ENCODE measurements around the gene SLC35F1.

The SLC35F1 gene

DNA sequence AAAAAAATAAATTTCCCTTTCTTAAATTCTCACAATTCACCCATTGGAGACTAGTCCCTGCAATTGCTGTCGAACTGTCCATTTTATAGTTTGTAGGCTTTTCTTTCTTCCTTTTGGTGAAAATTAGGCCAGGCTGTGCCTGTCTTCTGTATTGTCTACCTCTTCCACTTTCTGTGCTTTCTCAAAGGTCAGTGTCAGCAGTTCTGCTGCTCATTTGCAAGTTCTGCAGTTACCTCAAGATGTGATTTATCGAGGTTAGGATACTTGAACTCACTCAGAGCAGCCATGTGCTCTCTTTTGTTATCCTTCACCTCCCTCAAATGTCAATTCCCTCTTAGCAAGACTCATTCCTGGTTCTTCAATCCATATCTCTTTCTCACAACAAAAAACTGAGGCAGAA is 179.1 kb downstream of the SLC35F1 start:
- no peak for TF ChIP-seq EZH2phosphoT487 (IDR thresholded peaks at IDR 0.05; ENCODE audit: low read depth)
- TF ChIP-seq, protein P1, sequence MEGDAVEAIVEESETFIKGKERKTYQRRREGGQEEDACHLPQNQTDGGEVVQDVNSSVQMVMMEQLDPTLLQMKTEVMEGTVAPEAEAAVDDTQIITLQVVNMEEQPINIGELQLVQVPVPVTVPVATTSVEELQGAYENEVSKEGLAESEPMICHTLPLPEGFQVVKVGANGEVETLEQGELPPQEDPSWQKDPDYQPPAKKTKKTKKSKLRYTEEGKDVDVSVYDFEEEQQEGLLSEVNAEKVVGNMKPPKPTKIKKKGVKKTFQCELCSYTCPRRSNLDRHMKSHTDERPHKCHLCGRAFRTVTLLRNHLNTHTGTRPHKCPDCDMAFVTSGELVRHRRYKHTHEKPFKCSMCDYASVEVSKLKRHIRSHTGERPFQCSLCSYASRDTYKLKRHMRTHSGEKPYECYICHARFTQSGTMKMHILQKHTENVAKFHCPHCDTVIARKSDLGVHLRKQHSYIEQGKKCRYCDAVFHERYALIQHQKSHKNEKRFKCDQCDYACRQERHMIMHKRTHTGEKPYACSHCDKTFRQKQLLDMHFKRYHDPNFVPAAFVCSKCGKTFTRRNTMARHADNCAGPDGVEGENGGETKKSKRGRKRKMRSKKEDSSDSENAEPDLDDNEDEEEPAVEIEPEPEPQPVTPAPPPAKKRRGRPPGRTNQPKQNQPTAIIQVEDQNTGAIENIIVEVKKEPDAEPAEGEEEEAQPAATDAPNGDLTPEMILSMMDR (IDR thresholded peaks at IDR 0.05; ENCODE audit: low read depth, low read length), result no peak
- H3K9me3 ChIP-seq (ENCODE audit: insufficient read depth, low read length), result no peaks in the 10 kb centered on the region
- H2AFZ ChIP-seq (ENCODE audit: low read depth, low read length), result no peak overlapping the region
- no peaks in the 10 kb centered on the region for H3K79me2 ChIP-seq (ENCODE audit: low read length)
- no peaks in the 10 kb centered on the region for H3K4me1 ChIP-seq (ENCODE audit: low read length)
- no peak overlapping the region for H3K4me3 ChIP-seq (ENCODE audit: low read length)
- H3K9ac ChIP-seq (ENCODE audit: low read length), result no peak overlapping the region
- no peak overlapping the region for H3K27ac ChIP-seq (ENCODE audit: low read length)
- no peaks in the 10 kb centered on the region for H3K36me3 ChIP-seq (replicated peaks; ENCODE audit: low read depth, low read length)
- H3K27me3 ChIP-seq (ENCODE audit: low read depth, low read length), result no peaks in the 10 kb centered on the region
- H4K20me1 ChIP-seq (ENCODE audit: insufficient read depth, low read length), result no peaks in the 10 kb centered on the region
- no peak overlapping the region for H3K4me2 ChIP-seq (ENCODE audit: low read length)

DNA sequence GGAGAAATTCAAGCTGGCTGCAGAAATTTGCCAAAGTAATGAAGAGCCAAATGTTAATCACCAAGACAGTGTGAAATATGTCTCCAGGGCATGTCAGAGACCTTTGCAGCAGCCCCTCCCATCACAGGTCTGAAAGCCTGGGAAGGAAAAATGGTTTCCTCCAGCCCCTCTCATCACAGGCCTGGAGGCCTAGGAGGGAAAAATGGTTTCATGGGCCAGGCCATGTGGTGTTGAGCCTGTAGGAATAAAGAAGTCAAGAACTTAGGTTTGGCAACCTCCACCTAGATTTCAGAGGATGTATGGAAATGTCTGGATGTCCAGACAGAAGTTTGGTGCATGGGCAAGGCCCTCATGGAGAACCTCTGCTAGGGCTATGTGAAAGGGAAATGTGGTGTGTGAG is 185.0 kb downstream of the SLC35F1 start:
- Histone ChIP-seq H2AFZ (ENCODE audit: low read depth, low read length) (no peak overlapping the region), H3K4me1 (ENCODE audit: low read length) (no peaks in the 10 kb centered on the region), H3K79me2 (ENCODE audit: low read length) (no peaks in the 10 kb centered on the region), H3K4me3 (ENCODE audit: low read length) (no peak overlapping the region), H3K27me3 (ENCODE audit: low read depth, low read length) (no peaks in the 10 kb centered on the region), H3K9ac (ENCODE audit: low read length) (no peak overlapping the region), H3K36me3 (replicated peaks; ENCODE audit: low read depth, low read length) (no peaks in the 10 kb centered on the region), H3K27ac (ENCODE audit: low read length) (no peak overlapping the region), H3K9me3 (ENCODE audit: insufficient read depth, low read length) (no peaks in the 10 kb centered on the region), H3K4me2 (ENCODE audit: low read length) (no peak overlapping the region), H4K20me1 (ENCODE audit: insufficient read depth, low read length) (no peaks in the 10 kb centered on the region)
- TF ChIP-seq, protein P1 (IDR thresholded peaks at IDR 0.05; ENCODE audit: low read depth, low read length), result no peak
- no peak for TF ChIP-seq EZH2phosphoT487 (IDR thresholded peaks at IDR 0.05; ENCODE audit: low read depth)

DNA sequence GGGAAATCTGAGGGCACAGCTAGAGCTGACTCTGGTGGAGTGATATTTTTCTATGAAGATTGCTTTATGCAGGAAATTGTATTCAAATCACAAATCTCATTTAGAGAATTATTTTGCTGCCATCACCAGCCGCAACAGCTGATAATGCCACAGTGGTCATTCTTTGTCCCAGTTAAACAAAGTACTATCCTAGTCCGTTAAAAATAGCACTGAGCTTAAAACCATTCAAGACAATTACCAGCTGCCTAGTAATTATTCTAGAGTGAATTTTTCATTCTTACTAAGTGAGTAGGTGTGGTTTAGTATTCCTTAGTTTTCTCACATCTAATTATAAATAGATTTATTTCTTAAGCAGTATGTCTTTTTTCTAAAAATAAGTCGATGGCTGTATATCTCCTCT is 190.5 kb downstream of the SLC35F1 start:
- H4K20me1 ChIP-seq (ENCODE audit: insufficient read depth, low read length), result no peaks in the 10 kb centered on the region

DNA sequence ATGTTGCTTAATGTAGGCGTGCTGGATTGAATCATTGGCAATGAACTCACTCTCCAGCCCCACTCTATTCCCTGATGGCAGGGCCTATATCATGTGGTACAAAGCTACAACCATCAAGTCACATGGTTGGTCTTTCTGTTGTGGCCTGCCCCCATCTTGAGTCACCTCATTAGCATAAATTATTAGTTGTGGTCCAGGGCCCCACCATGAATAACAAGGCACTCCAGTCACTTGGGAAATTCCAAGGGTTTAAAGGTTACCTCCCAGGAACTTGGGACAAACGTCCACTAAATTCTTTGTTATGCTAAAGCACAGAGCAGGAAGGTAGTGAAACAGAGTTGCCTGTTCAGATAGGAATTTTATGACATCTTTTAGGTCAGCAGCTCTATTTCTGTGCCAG is 193.7 kb downstream of the SLC35F1 start:
- Histone ChIP-seq H3K9me3 (ENCODE audit: insufficient read depth, low read length) (no peaks in the 10 kb centered on the region), H3K4me1 (ENCODE audit: low read length) (no peaks in the 10 kb centered on the region), H3K36me3 (replicated peaks; ENCODE audit: low read depth, low read length) (no peaks in the 10 kb centered on the region), H3K27me3 (ENCODE audit: low read depth, low read length) (no peaks in the 10 kb centered on the region), H3K4me2 (ENCODE audit: low read length) (no peak overlapping the region), H3K9ac (ENCODE audit: low read length) (no peak overlapping the region), H2AFZ (ENCODE audit: low read depth, low read length) (no peak overlapping the region), H4K20me1 (ENCODE audit: insufficient read depth, low read length) (no peaks in the 10 kb centered on the region), H3K27ac (ENCODE audit: low read length) (no peak overlapping the region), H3K79me2 (ENCODE audit: low read length) (no peaks in the 10 kb centered on the region), H3K4me3 (ENCODE audit: low read length) (no peak overlapping the region)
- TF ChIP-seq, protein P1 (IDR thresholded peaks at IDR 0.05; ENCODE audit: low read depth, low read length), result no peak
- TF ChIP-seq EZH2phosphoT487 (IDR thresholded peaks at IDR 0.05; ENCODE audit: low read depth), result no peak

More for the DNA sequence above, 190.5 kb downstream of the SLC35F1 start:
- H3K9ac ChIP-seq (ENCODE audit: low read length), result no peak overlapping the region
- no peaks in the 10 kb centered on the region for H3K36me3 ChIP-seq (replicated peaks; ENCODE audit: low read depth, low read length)
- no peaks in the 10 kb centered on the region for H3K27me3 ChIP-seq (ENCODE audit: low read depth, low read length)
- H2AFZ ChIP-seq (ENCODE audit: low read depth, low read length), result no peak overlapping the region
- no peak overlapping the region for H3K4me3 ChIP-seq (ENCODE audit: low read length)
- no peak overlapping the region for H3K27ac ChIP-seq (ENCODE audit: low read length)
- H3K4me2 ChIP-seq (ENCODE audit: low read length), result no peak overlapping the region
- H3K79me2 ChIP-seq (ENCODE audit: low read length), result no peaks in the 10 kb centered on the region
- TF ChIP-seq EZH2phosphoT487 (IDR thresholded peaks at IDR 0.05; ENCODE audit: low read depth), result no peak
- TF ChIP-seq, protein P1 (IDR thresholded peaks at IDR 0.05; ENCODE audit: low read depth, low read length), result no peak
- H3K4me1 ChIP-seq (ENCODE audit: low read length), result no peaks in the 10 kb centered on the region
- H3K9me3 ChIP-seq (ENCODE audit: insufficient read depth, low read length), result no peaks in the 10 kb centered on the region
